ENCODE data around the gene WDR46.

WDR46 gene

DNA sequence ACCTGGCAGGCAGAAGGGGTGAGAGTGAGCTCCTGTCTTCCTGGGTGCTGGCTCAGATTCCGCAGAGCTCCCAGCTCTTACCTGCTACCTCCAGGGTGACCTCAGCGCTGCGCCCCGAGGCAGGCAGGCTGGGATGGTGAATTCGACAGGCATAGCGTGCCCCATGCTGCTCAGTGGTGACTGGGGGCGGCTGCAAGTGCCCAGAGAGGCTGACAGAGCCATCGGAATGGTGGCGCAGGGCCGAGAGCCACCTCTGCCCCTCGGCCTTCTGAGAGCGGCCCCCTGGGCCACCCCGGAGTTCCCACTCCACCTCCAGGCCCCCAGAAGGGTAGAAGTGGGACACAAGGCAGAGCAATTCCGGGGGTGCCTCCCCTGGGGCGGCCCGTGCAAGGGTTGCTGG, 15.2 kb upstream of the WDR46 start:
- H3K27ac ChIP-seq: peak overlapping the region; percentile 46
- peaks cover 21 to 31% of the 10 kb centered on the region in 2 experiments for H3K4me1 ChIP-seq (ENCODE audit: control insufficient read depth in 1 of 2, insufficient read depth in 1 of 2, low read depth in 1 of 2, low read length in 1 of 2)
- peaks cover 78% of the 10 kb centered on the region for H3K36me3 ChIP-seq
- no peak overlapping the region for H3K4me3 ChIP-seq (ENCODE audit: low read depth in 1 of 2, low read length in 1 of 2)
- TF ChIP-seq, protein P1, sequence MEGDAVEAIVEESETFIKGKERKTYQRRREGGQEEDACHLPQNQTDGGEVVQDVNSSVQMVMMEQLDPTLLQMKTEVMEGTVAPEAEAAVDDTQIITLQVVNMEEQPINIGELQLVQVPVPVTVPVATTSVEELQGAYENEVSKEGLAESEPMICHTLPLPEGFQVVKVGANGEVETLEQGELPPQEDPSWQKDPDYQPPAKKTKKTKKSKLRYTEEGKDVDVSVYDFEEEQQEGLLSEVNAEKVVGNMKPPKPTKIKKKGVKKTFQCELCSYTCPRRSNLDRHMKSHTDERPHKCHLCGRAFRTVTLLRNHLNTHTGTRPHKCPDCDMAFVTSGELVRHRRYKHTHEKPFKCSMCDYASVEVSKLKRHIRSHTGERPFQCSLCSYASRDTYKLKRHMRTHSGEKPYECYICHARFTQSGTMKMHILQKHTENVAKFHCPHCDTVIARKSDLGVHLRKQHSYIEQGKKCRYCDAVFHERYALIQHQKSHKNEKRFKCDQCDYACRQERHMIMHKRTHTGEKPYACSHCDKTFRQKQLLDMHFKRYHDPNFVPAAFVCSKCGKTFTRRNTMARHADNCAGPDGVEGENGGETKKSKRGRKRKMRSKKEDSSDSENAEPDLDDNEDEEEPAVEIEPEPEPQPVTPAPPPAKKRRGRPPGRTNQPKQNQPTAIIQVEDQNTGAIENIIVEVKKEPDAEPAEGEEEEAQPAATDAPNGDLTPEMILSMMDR (IDR thresholded peaks at IDR 0.05): no peak
- no peaks in the 10 kb centered on the region for H3K27me3 ChIP-seq
- H3K9me3 ChIP-seq: no peaks in the 10 kb centered on the region

- H3K27ac ChIP-seq: peak overlapping the region; percentile 32
- peaks cover 73% of the 10 kb centered on the region for H3K36me3 ChIP-seq
- no peak overlapping the region for H3K4me3 ChIP-seq (ENCODE audit: low read depth in 1 of 2, low read length in 1 of 2)
- TF ChIP-seq, protein P1 (IDR thresholded peaks at IDR 0.05): no peak
- H3K9me3 ChIP-seq: no peaks in the 10 kb centered on the region
- no peaks in the 10 kb centered on the region for H3K27me3 ChIP-seq
- H3K4me1 ChIP-seq (ENCODE audit: control insufficient read depth in 1 of 2, insufficient read depth in 1 of 2, low read depth in 1 of 2, low read length in 1 of 2): peaks cover 31 to 44% of the 10 kb centered on the region in 2 experiments
These were observed 12.8 kb upstream of the WDR46 start for GRCh38 chr6:33301877-33302276.

DNA sequence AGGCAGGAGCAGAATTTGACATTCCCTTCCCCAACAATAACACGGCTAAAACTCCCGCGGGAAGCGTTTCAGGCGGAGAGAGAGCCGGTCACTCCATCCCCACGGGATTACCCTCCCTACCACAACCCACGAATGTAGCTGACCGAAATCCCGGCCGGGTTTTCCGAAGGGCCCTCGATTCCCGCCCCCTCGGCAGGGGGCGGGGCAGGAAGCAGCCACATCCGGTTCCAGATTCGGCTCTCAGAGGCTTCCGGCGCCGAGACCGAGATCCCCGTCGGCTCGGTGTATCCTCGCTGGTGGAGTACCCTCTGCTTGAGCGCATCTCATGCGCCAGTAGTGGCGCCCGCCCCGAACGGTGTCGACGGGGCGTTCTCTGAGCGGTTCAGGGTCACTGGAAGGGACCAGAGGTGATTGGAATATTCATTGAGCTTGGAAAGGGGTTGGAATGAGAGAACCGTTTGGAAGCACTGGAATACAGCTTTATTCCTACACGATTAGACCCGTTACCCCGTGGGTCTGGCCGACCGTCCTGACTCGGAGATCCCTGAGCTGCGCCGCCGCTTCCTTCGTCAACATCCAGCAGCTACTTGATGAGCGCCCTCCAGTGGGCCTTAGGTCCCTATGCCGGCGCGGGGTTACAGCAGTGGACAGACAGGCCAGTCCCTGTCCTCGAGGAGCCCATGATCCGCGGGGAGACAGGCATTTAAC, 10.4 kb upstream of the WDR46 start:
- H3K27ac ChIP-seq: peak overlapping the region; percentile 98
- peak overlapping the region; percentile 86 to 90 for H3K4me3 ChIP-seq (ENCODE audit: low read depth in 1 of 2, low read length in 1 of 2)
- H3K27me3 ChIP-seq: no peaks in the 10 kb centered on the region
- H3K4me1 ChIP-seq (ENCODE audit: control insufficient read depth in 1 of 2, insufficient read depth in 1 of 2, low read depth in 1 of 2, low read length in 1 of 2): peaks cover 33 to 39% of the 10 kb centered on the region in 2 experiments
- TF ChIP-seq, protein P1 (IDR thresholded peaks at IDR 0.05): peak; percentile 88
- no peaks in the 10 kb centered on the region for H3K9me3 ChIP-seq
- H3K36me3 ChIP-seq: peaks cover 73% of the 10 kb centered on the region

GRCh38 chr6:33298773-33299236, 9.8 kb upstream of the WDR46 start, which contains the start of gene RGL2:
TSS of gene RGL2 (minus strand) at chr6:33298942. CDS start at chr6:33298610, 332 bp downstream.
- H3K27ac ChIP-seq: peak within 1 kb of the TSS; percentile 98
- peaks cover 33 to 38% of the 10 kb centered on the region in 2 experiments for H3K4me1 ChIP-seq (ENCODE audit: control insufficient read depth in 1 of 2, insufficient read depth in 1 of 2, low read depth in 1 of 2, low read length in 1 of 2)
- peaks cover 73% of the 10 kb centered on the region for H3K36me3 ChIP-seq
- TF ChIP-seq, protein P1 (IDR thresholded peaks at IDR 0.05): no peak
- peak within 1 kb of the TSS; percentile 86 to 90 for H3K4me3 ChIP-seq (ENCODE audit: low read depth in 1 of 2, low read length in 1 of 2)
- H3K27me3 ChIP-seq: no peaks in the 10 kb centered on the region
- H3K9me3 ChIP-seq: no peaks in the 10 kb centered on the region

GRCh38 chr6:33297956-33298772, 9.1 kb upstream of the WDR46 start:
- Histone ChIP-seq H3K4me3 (ENCODE audit: low read depth in 1 of 2, low read length in 1 of 2) (peak overlapping the region; percentile 86 to 90), H3K4me1 (ENCODE audit: control insufficient read depth in 1 of 2, insufficient read depth in 1 of 2, low read depth in 1 of 2, low read length in 1 of 2) (peaks cover 33 to 38% of the 10 kb centered on the region in 2 experiments), H3K27ac (peak overlapping the region; percentile 98), H3K36me3 (peaks cover 73% of the 10 kb centered on the region), H3K27me3 (no peaks in the 10 kb centered on the region), H3K9me3 (no peaks in the 10 kb centered on the region)
- TF ChIP-seq, protein P1 (IDR thresholded peaks at IDR 0.05): peak; percentile 5
